K562 (cell line): ENCODE data around the gene MYO3B. TPM values are rescaled to one million over a fixed set of nuclear protein-coding genes. Genes with fewer than 3 reads are reported as not detected.

Experiments used
- ATAC-seq: fragments of 200-7000 bp; cut with Tn5 transposase; 3 replicates; pipeline ENCODE4 v1.9.1; 2020; ENCODE audit warnings: moderate library complexity
- BruUV-seq: library from RNA; stranded (reverse); fragments of 400-500 nt; replicated peaks from 2 replicates; lab custom pipeline; 2021; lab: Mats Ljungman, UMichigan
- CTCF ChIA-PET: fragments of 300-600 bp; formaldehyde crosslinking; extraction: SDS; loops from one replicate; lab custom pipeline; 2021; ENCODE audit warnings: low intra/inter-chr PET ratio; lab: Yijun Ruan, JAX
- POLR2A ChIA-PET: fragments of 300-600, 350-650 bp; sonication (Branson Sonifier 250); formaldehyde crosslinking; extraction: SDS; loops from one replicate; lab custom pipeline; 2021; ENCODE audit warnings: antibody characterized with exemption, inconsistent platforms; lab: Yijun Ruan, JAX
- DNase-seq, 4 experiments: peaks; one replicate each; pipeline versions ENCODE4 v3.0.0 to v3.0.0-alpha.2; 2011 to 2018; ENCODE audit warnings: low spot score in 3 of 4, mixed read lengths in 3 of 4; ENCODE audit errors: extremely low read depth in 1 of 4
- FAIRE-seq: peaks from 2 replicates; lab custom pipeline; 2011; peaks lifted over from hg19 to GRCh38; lab: Jason Lieb, UNC
- H2AFZ ChIP-seq: 2 replicates; pipeline ENCODE4 v1.6.0; 2011; ENCODE audit warnings: low read depth, low read length, control low read depth, inconsistent platforms
- H3K27ac ChIP-seq: fragments of 200-600 bp; 3 replicates; pipeline ENCODE4 v1.8.0; 2011; ENCODE audit warnings: low read depth, mild to moderate bottlenecking, control low read depth, inconsistent platforms, low read length, moderate library complexity, mixed read lengths; ENCODE audit errors: extremely low read depth
- H3K27me3 ChIP-seq, 2 experiments: fragments of 300-600 bp in 1 of 2; 2 replicates in 1 of 2; 3 replicates in 1 of 2; pipeline versions ENCODE4 v1.6.0 to v1.8.0; 2011; ENCODE audit warnings: inconsistent platforms in 2 of 2, low read length in 2 of 2, mild to moderate bottlenecking in 1 of 2, mixed read lengths in 1 of 2, moderate library complexity in 1 of 2; ENCODE audit not compliant: control insufficient read depth in 2 of 2, insufficient read depth in 2 of 2
- H3K36me3 ChIP-seq: fragments of 300-600 bp; 3 replicates; pipeline ENCODE4 v1.8.0; 2011; ENCODE audit warnings: mild to moderate bottlenecking, low read length, inconsistent platforms; ENCODE audit not compliant: control insufficient read depth, insufficient read depth
- H3K4me1 ChIP-seq, 2 experiments: fragments of 200-600 bp in 1 of 2; replicated peaks in 1 of 2; 2 replicates in 1 of 2; 3 replicates in 1 of 2; pipeline versions ENCODE4 v1.5.1 to v1.8.0; 2011; ENCODE audit warnings: inconsistent platforms in 2 of 2, low read length in 2 of 2, mild to moderate bottlenecking in 1 of 2, mixed read lengths in 1 of 2, moderate library complexity in 1 of 2; ENCODE audit not compliant: control insufficient read depth in 2 of 2, insufficient read depth in 2 of 2
- H3K4me2 ChIP-seq: 2 replicates; pipeline ENCODE4 v1.6.1; 2011; ENCODE audit warnings: low read length, control low read depth, inconsistent platforms, mixed read lengths; ENCODE audit not compliant: insufficient read depth
- H3K4me3 ChIP-seq: fragments of 200-600 bp; sonication (generic), shearing (Covaris generic); 2 replicates; pipeline ENCODE4 v1.5.1; 2016; ENCODE audit warnings: control low read depth, inconsistent platforms
- H3K79me2 ChIP-seq: fragments of 200-600 bp; 3 replicates; pipeline ENCODE4 v1.8.0; 2011; ENCODE audit warnings: low read length, inconsistent platforms; ENCODE audit not compliant: control insufficient read depth, insufficient read depth
- H3K9ac ChIP-seq, 2 experiments: 2 replicates each; pipeline versions ENCODE4 v1.6.0 to v1.6.1; 2011; ENCODE audit warnings: low read depth in 2 of 2, low read length in 2 of 2, control low read depth in 1 of 2, inconsistent platforms in 1 of 2, mild to moderate bottlenecking in 1 of 2, mixed read lengths in 1 of 2; ENCODE audit not compliant: insufficient read depth in 1 of 2
- H3K9me1 ChIP-seq: one replicate; pipeline ENCODE4 v1.6.0; 2011; ENCODE audit warnings: inconsistent platforms, mild to moderate bottlenecking, low read length, moderate library complexity; ENCODE audit not compliant: control insufficient read depth, insufficient read depth
- H3K9me3 ChIP-seq: replicated peaks from 2 replicates; pipeline ENCODE4 v1.5.1; 2011; ENCODE audit warnings: low read depth, low read length, inconsistent platforms; ENCODE audit not compliant: control insufficient read depth, insufficient read depth
- H4K20me1 ChIP-seq: replicated peaks from 2 replicates; pipeline ENCODE4 v1.6.1; 2011; ENCODE audit warnings: low read length, inconsistent platforms, mixed read lengths; ENCODE audit not compliant: control insufficient read depth, insufficient read depth
- MYNN ChIP-seq, 2 experiments: sonication (generic); formaldehyde crosslinking in 1 of 2; IDR thresholded peaks; 2 replicates each; pipeline versions ENCODE4 v1.5.0 to v1.6.1; 2016 to 2020; ENCODE audit warnings: antibody characterized with exemption in 1 of 2, missing genetic modification reagents in 1 of 2
- WGBS: fragments of 100-300 bp; shearing (Covaris generic); methylation state at CpG from one replicate; pipeline ENCODE4 v1.1.6; 2016; ENCODE audit warnings: low coverage, mixed read lengths; ENCODE audit not compliant: insufficient coverage; ENCODE audit errors: missing lambda C conversion rate; 5-methylcytosine and 5-hydroxymethylcytosine counted together
- in situ Hi-C: fragments of 300-500 bp; cut with MboI; formaldehyde crosslinking; loops from 4 replicates; pipeline ENCODE4 v1.15.0; 2018; ENCODE audit warnings: inconsistent platforms, mixed read lengths
- intact Hi-C: fragments of 100-400 bp; cut with micrococcal nuclease; formaldehyde crosslinking; loops from 2 replicates; pipeline ENCODE4 v1.14.2; 2022
- polyA plus RNA-seq, 8 experiments: library from polyadenylated mRNA; depleted of rRNA in 4 of 8; stranded (reverse) in 5 of 8; unstranded in 3 of 8; fragments of >200 nt; fragmentation: Nextera tagmentation in 2 of 8; fragmentation: Illumina TruSeq in 1 of 8; extraction: Ambion mirVana in 2 of 8; extraction: Trizol in 1 of 8; gene quantifications; 2 replicates each; pipeline versions ENCODE4 v1.2.1 to v1.2.3, GENCODE V29; 2011 to 2014; ENCODE audit warnings: inconsistent platforms in 1 of 8, missing spikeins in 1 of 8
- total RNA-seq, 7 experiments: library from RNA; depleted of rRNA in 6 of 7; stranded (reverse); fragments of >200 nt in 6 of 7; fragmentation: Illumina TruSeq in 2 of 7; extraction: Trizol in 2 of 7; gene quantifications; 2 replicates each; pipeline versions ENCODE4 v1.2.1 to v1.2.3, GENCODE V29; 2011 to 2021; ENCODE audit warnings: low replicate concordance in 1 of 7
- TF ChIP-seq, protein P1 (sequence below): fragments of 250-450 bp; sonication (Bioruptor Pico); IDR thresholded peaks from 2 replicates; pipeline ENCODE4 v1.4.0; 2020; ENCODE audit warnings: mild to moderate bottlenecking, moderate library complexity, borderline replicate concordance

The MYO3B gene
- total and polyA plus RNA-seq, 9 of the 15 experiments (the other 6 are each of a cell fraction or from before 2014, with no cell fraction given), result 2.7 to 6.5 (median 3.6) TPM

DNA sequence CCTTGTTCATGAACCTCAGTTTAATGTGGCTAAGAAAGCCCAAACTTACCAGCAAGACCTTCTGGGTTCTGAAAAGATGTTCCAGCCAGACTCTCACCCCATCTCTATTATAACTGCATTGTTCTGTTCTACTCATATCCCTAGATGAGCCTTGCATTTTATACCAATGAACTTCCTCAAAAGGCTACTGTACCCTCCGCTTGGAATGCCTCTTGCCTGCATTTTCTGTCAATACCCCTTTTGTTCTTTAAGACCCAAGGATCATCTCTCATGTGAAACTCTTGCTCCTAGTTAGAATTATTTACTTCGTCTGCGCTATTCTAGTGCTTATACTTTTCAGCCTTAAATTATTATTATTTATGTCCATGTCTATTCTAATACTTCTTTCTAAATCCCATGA, 181.5 kb downstream of the MYO3B start:
- ChIA-PET CTCF (no interaction called here), POLR2A (interaction anchor here (1.2 kb wide), 1 partner anchor 9 kb away, joined by 3 read pairs; no protein-coding TSS in a partner anchor)
- Histone ChIP-seq H4K20me1 (no peaks in the 10 kb centered on the region), H3K9me1 (no peaks in the 10 kb centered on the region), H3K27ac (no peak overlapping the region), H3K79me2 (peaks cover 7% of the 10 kb centered on the region; the same call in 1 of the 3 replicates), H2AFZ (no peak overlapping the region), H3K4me2 (no peak overlapping the region), H3K36me3 (no peaks in the 10 kb centered on the region), H3K4me3 (no peak overlapping the region), H3K9ac (no peak overlapping the region), H3K27me3 (no peaks in the 10 kb centered on the region), H3K4me1 (peaks cover 0 to 52% of the 10 kb centered on the region in 2 experiments; a peak in 4 of 5 replicates), H3K9me3 (no peaks in the 10 kb centered on the region)
- in situ Hi-C loops (no loop called here), intact Hi-C loops (no loop called here)
- BruUV-seq, result no TSS peak
- FAIRE-seq (no peak), DNase-seq (no peak), ATAC-seq (no peak)
- TF ChIP-seq MYNN (IDR thresholded peaks at IDR 0.05) (no peak), MYNN (CRISPR knock-in tag; IDR thresholded peaks at IDR 0.05) (no peak)
- TF ChIP-seq, protein P1, sequence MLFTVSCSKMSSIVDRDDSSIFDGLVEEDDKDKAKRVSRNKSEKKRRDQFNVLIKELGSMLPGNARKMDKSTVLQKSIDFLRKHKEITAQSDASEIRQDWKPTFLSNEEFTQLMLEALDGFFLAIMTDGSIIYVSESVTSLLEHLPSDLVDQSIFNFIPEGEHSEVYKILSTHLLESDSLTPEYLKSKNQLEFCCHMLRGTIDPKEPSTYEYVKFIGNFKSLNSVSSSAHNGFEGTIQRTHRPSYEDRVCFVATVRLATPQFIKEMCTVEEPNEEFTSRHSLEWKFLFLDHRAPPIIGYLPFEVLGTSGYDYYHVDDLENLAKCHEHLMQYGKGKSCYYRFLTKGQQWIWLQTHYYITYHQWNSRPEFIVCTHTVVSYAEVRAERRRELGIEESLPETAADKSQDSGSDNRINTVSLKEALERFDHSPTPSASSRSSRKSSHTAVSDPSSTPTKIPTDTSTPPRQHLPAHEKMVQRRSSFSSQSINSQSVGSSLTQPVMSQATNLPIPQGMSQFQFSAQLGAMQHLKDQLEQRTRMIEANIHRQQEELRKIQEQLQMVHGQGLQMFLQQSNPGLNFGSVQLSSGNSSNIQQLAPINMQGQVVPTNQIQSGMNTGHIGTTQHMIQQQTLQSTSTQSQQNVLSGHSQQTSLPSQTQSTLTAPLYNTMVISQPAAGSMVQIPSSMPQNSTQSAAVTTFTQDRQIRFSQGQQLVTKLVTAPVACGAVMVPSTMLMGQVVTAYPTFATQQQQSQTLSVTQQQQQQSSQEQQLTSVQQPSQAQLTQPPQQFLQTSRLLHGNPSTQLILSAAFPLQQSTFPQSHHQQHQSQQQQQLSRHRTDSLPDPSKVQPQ (CRISPR knock-in tag), result no peak
- 87% methylated on average over 3 of the region's 3 CpGs for WGBS
